Keratinocyte (primary cell): ENCODE data around the gene MAT1A.

ENCODE experiments used
- CTCF ChIP-seq, 3 experiments: IDR thresholded peaks in 1 of 3; conservative IDR thresholded peaks in 1 of 3; optimal IDR thresholded peaks in 1 of 3; 2 replicates in 2 of 3; 3 replicates in 1 of 3; pipeline versions ENCODE3 to v1.5.1; 2011; ENCODE audit warnings: low read length in 3 of 3, mild to moderate bottlenecking in 3 of 3, moderate library complexity in 2 of 3, control low read depth in 1 of 3, inconsistent platforms in 1 of 3; ENCODE audit not compliant: insufficient read depth in 2 of 3; ENCODE audit errors: extremely low read depth in 1 of 3
- EZH2 ChIP-seq: IDR thresholded peaks from one replicate; pipeline ENCODE4 v1.6.1; 2012; ENCODE audit warnings: inconsistent platforms, mild to moderate bottlenecking, low read length, moderate library complexity

GRCh38 chr10:80277016-80277415, 12.4 kb downstream of the MAT1A start:
- TF ChIP-seq CTCF (optimal IDR thresholded peaks at IDR 0.05 in 1 of 3, IDR thresholded peaks at IDR 0.05 in 1 of 3, conservative IDR thresholded peaks at IDR 0.05 in 1 of 3; ENCODE audit: extremely low read depth in 1 of 3, insufficient read depth in 2 of 3, low read length in 3 of 3): no peak
- no peak for TF ChIP-seq EZH2
